Measurements from ENCODE around the gene CDC42EP5.
"Not testable (repeated sequence)": the region's sequence is repeated elsewhere in the genome, so short reads cannot be mapped to it uniquely, and the experiment has no call there.

CDC42EP5 gene

DNA sequence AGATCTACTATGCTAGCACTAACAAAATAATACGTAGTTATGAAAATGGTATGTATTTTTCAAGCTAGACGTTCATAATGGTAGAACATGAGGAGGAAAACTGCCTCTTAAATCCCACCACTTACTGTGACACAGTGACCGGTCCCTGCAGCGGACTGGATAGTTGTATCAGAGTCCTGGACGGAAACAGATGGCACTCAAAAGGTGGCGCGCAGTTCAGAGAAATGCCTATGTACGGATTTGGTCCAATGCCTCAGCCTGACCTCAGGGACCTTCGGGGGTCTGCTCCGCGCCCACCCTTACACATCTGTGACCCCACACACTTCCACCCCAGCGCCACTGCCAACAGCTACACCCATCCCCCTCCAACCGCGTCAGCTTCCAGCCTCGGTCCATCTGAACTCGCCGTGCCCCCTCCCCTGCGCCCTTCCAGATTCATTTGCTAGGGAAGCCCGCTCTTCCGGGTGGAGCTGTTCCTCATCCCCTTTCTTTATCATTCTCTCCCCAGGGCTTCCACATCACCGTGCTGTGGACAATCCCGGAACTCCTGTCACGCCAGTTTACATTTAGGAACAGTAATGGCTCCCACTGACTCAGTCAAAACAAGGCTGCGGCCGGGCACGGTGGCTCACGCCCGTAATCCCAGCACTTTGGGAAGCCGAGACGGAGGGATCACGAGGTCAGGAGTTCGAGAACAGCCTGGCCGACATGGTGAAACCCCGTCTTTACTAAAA is 24.9 kb downstream of the CDC42EP5 start:
- peak; percentile 51 for DNase-seq (ENCODE audit: low spot score)

- DNase-seq (ENCODE audit: low spot score): not testable (repeated sequence)
These were observed 26.7 kb downstream of the CDC42EP5 start for GRCh38 chr19:54446349-54446748.

DNA sequence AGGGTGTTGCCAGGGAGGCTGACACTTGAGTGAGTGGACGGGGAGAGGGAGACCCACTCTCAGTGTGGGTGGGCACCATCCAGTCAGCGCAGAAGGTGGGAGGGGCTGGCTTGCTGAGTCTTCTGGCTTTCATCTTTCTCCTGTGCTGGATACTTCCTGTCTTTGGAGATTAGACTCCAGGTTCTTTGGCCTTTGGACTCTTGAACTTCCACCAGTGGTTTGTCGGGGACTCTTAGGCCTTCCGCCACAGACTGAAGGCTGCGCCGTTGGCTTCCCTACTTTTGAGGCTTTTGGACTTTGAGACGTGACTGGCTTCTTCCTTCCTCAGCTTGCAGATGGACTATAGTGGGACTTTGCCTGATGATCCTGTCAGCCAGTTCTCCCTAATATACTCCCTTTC is 28.4 kb downstream of the CDC42EP5 start:
- DNase-seq (ENCODE audit: low spot score): no peak

DNA sequence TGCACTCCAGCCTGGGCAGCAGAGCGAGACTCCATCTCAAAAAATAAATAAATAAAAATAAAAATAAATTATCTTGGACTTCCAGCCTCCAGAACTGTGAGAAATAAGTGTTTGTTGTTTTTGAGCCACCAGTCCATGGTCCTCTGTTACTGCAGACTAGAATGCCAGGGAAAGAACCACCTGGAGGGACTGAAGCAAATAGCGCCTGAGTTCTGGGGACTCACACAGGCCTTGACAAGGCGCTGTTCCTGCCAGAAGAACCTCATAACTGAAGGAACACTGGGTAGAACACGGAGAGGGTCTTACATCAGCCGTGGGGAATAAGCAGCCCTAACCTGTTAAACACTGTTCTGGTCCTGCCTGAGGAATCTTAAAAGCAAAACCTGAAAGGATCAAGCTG is 32.5 kb downstream of the CDC42EP5 start:
- DNase-seq (ENCODE audit: low spot score): no peak

- peak; percentile 61 for DNase-seq (ENCODE audit: low spot score)
These were observed 33.8 kb downstream of the CDC42EP5 start for GRCh38 chr19:54439174-54439851.

DNA sequence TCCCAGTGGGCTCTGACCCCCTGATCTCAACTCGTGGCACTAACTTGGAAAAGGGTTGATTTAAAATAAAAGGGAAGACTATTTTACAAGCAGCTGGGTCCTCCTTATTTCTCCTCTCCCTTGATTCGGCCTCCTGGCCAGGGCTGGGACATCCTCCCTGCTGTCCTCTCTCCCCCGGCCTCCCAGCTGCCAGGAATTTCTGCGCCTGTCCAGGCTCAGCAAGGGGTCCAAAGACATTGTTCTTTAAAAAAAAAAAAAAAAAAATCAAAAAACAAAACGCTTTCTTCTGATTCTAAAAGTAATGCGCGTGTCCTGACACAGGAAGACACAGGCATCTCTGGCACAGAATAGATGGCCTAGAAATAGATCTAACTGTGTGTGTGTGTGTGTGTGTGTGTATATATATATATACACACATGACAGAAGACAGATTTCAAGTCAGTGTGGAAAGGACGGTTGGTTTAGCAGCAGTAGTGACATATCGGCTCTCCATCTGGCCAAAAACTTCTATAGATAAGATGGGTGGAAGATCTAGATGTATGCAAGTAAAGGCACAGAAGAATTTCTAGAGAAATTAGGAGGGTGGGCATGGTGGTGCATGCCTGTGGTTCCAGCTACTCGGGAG is 36.4 kb downstream of the CDC42EP5 start:
- DNase-seq (ENCODE audit: low spot score): no peak

GRCh38 chr19:54436031-54436523 is 37.0 kb downstream of the CDC42EP5 start:
- no peak for DNase-seq (ENCODE audit: low spot score)

DNA sequence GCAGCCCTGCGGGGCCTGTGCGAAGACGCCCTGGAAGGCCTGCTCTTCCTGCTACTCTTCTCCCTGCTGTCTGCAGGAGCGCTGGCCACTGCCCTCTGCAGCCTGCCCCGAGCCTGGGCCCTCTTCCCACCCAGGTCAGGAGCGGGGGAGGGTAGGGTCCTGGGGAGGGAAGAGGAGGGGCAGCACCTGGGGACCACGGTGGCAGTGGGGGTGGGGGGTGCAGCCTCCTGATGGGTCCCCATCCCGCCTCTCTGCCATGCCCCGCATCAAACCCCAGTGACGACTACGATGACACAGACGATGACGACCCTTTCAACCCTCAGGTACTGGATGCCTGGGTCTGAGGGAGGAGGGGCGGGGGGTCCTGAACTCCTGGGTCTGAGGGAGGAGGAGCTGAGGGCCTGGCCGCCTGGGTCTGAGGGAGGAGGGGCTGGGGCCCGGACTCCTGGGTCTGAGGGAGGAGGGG is 37.5 kb downstream of the CDC42EP5 start:
- DNase-seq (ENCODE audit: low spot score): no peak

DNA sequence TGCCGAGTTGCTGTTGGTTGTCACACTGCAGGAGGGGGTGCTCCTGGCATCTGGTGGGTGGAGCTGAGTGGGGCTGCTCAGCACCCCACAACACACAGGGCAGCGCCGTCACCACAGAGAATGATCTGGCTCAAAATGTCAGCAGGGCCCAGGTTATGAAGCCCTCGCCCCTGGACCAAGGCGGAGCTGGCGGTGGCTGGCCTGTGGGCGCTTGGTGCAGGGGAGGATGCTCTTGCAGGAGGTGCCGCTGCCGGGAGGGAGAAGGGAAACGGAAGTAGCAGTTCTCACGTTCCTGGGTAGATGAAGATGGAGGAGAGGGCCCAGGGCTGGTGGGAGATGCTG is 38.3 kb downstream of the CDC42EP5 start:
- no peak for DNase-seq (ENCODE audit: low spot score)

- no peak for DNase-seq (ENCODE audit: low spot score)
These were observed 38.8 kb downstream of the CDC42EP5 start for GRCh38 chr19:54434112-54434872.

DNA sequence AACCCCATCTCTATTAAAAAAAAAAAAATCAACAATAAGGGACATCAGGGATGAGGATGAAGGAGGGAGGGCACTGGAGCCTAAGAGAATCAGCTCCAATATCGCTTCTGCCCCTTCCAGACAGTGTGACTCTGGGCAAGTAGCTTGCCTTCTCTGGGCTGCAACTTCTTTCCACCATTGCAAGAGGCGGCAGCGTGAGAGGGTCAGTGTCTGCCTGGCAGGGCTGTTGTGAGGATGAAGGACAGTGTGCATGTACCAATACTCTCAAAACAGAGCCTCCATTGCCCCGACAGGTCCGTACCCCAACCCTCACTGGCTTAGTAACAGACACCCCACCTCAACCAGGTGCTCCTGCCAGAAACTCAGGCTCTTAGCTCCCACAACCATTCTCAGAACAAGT is 39.4 kb downstream of the CDC42EP5 start:
- DNase-seq (ENCODE audit: low spot score): no peak

DNA sequence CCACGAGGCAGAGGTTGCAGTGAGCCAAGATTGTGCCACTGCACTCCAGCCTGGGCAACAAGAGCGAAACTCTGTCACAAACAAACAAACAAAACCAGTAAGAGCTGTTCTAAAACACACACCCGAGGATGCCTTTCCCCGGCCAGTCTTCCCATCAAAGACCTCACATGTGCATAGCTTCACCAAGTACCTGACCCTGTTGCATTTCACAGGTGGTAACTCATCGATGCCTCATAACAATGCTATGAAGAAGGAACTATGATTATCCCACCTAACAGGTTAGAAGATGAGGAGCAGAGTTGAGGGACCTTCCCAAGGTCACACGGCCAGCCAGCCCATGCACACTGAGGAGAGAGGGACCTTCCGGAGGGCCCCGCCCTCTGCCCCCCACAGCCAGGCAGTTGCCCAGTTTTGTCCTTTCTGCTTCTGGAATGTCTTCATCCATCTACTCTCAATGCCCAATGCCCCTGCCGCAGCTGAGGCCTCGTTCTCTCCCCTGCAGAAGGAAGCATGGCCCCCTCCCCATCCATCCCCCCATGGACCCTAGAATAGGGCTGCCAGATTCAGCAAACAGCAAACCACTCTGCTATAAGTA is 40.9 kb downstream of the CDC42EP5 start:
- no peak for DNase-seq (ENCODE audit: low spot score)

DNA sequence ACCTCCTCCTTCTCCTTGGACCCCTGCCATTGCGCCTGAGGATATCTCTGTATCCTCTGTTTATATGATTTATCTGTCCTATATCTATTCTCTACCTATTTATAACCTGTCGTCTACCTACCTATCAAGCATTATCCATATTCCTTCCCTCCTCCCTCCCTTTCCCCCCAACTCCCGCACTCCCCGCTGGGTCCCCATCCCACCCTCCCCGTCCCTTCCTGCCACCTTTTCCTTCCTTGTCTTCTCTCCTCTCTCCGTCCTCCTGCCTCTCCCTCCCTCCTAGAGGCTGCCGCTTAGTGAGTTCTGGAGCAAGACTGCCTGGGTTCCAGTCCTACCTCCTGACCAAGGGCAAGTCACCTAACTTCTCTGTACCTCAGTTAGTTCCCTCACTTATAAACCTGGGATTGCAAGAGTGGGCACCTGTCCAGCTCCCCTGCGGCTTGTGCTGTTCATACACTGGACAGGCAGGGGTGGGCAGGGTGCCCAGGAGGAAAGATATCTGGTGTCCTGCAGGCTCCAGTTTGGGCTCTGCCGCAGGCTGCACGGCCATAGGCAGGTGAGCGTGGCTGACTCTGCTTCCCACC is 41.7 kb downstream of the CDC42EP5 start:
- no peak for DNase-seq (ENCODE audit: low spot score)

- peak; percentile 58 for DNase-seq (ENCODE audit: low spot score)
These were observed 42.5 kb downstream of the CDC42EP5 start for GRCh38 chr19:54430306-54431254.

DNA sequence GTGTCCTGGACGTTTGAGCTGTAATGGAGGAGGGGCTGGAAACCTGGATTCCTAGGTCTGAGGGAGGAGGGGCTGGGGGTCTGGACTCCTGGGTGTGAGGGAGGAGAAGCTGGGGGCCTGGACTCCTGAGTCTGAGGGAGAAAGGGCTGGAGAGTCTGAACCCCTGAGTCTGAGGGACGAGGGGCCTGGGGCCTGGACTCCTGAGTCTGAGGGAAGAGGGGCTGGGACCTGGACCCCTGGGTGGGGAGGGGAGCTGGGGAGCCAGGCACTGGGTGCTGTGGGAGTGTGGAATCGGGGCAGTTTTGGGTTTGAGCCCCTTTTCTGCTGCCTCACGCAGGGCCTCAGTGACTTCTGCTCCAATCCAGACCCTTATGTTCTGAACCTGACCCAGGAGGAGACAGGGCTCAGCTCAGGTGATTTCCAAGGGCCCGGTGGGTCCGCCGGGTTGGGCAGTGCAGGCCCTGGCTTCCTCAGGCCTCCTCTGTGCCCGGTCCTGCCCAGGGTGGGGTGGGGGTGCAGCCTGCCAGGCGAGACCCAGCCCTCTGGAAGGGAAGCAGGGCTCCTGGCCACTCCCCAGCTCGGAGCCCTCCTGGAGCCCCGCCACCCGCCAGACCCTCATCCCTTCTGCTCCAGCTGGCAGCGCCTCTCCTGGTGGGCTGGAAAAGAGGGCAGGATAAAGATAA is 43.4 kb downstream of the CDC42EP5 start:
- DNase-seq (ENCODE audit: low spot score): no peak

DNA sequence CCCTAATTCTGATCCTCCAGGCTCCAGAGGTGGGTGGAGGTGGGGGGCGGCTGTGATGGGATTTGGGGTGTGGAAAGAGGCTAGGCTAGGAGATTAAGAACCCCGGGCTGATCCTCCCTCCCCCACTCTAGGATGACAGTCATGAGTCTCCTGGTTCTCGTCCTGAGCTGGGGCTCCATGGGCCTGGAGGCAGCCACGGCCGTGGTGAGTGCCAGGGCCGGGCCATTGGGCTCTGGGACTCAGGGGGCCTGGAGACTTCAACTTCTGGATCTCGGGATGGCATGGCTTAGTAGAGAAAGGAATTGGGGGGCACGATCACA is 44.0 kb downstream of the CDC42EP5 start:
- DNase-seq (ENCODE audit: low spot score): no peak

DNA sequence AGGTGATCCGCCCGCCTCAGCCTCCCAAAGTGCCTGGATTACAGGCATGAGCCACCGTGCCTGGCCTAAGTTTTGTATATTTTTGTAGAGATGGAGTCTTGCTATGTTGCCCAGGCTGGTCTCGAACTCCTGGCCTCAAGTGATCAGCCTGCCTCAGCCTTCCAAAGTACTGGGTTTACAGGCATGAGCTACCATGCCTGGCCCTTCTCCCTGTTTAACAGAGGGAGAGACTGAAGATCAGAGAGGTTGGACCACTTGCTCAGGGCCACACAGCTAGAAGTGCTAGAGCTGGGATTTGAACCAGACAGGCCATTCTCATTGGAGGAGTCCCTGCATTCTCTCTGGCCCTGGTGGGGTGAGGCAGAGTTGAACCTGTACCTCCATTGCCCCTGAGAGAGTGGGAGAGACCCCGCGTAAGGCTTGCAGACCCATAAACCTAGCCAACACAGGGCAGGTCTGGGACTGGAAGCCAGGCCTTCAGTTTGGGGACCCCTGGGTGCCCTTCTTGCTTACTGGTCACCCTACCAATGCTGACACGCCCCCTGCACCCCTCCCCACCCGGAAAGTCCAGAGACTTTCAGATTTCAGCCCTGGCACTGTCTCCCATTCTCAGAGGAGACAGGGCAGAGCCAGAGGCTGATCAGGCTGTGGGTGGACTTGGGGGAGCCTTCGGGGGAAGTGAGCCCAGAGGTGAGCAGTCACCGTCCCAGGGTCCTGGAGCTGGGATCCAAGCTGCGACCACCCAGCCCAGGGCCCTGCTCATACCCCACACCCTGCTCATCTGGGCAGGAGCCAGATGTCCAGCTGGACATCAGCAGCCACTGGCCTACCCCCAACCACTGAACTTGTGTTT is 44.5 kb downstream of the CDC42EP5 start:
- no peak for DNase-seq (ENCODE audit: low spot score)

- DNase-seq (ENCODE audit: low spot score): no peak
These were observed 45.5 kb downstream of the CDC42EP5 start for GRCh38 chr19:54427586-54427985.
